ENCODE data around the gene ABHD12B. TPM values are rescaled to one million over a fixed set of nuclear protein-coding genes. Genes with fewer than 3 reads are reported as not detected.

ABHD12B gene
- total RNA-seq, 2 experiments from 2014 or later = not detected

DNA sequence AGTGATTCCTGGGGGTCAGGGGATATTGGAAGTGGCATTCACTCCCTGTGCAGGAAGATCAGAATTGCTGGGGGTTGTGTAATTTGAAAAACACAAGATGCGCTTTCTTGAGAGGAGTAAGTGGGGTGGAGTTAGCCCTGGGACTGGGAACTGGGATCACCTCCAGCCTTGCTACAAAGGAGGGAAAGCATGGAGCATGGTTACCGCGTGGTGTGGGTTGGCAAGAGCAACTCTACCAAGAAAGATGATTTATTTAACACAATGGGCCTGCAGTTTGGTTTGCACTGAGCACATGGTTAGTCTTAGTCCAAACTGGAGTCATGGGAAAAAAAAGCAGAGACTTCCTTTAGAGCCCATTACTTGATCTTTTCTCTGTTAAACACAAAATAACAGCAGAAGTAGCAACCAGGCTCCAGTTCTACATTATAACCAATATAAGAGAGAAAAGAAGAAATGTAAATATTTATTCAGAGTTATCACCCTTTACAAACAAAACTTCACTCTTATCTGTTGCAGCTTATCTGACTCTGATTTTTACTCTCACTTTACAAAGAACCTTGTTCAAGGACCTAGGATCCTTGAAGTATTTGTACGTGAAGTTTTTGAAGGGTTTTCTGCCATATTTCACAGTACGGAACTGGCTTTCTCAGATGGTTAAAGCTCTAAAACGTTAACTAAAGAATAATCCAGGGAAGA is 38.8 kb upstream of the ABHD12B start:
- peaks cover 22% of the 10 kb centered on the region for H3K36me3 Mint-ChIP-seq (ENCODE audit: low read depth)
- no peaks in the 10 kb centered on the region for H3K36me3 ChIP-seq (ENCODE audit: insufficient read depth, low read length)
- ChIA-PET POLR2A (interaction anchor here (1.7 kb wide), 1 partner anchor 27 kb away, joined by 7 read pairs; no protein-coding TSS in a partner anchor), CTCF (interaction anchor here (1.0 kb wide), 1 partner anchor 55 kb away, joined by 3 read pairs; no protein-coding TSS in a partner anchor)
- H3K4me3 ChIP-seq (ENCODE audit: low read length) = no peak overlapping the region
- H3K4me3 Mint-ChIP-seq = peak overlapping the region; percentile 82
- intact Hi-C loops (cut with DNase I, micrococcal nuclease) = loop anchor here (2.0 to 10.0 kb wide), 5 partner anchors 14 to 971 kb away; no protein-coding TSS in a partner anchor
- peak overlapping the region; percentile 92 for H3K27ac Mint-ChIP-seq
- DNase-seq (no peak), ATAC-seq (ENCODE audit: poor library complexity) (no peak)
- peaks cover 67% of the 10 kb centered on the region for H3K4me1 Mint-ChIP-seq (ENCODE audit: low read depth)
- H3K4me1 ChIP-seq (ENCODE audit: insufficient read depth, low read length) = peaks cover 33% of the 10 kb centered on the region
- H3K27me3 Mint-ChIP-seq = no peaks in the 10 kb centered on the region
- TF ChIP-seq, protein P1, sequence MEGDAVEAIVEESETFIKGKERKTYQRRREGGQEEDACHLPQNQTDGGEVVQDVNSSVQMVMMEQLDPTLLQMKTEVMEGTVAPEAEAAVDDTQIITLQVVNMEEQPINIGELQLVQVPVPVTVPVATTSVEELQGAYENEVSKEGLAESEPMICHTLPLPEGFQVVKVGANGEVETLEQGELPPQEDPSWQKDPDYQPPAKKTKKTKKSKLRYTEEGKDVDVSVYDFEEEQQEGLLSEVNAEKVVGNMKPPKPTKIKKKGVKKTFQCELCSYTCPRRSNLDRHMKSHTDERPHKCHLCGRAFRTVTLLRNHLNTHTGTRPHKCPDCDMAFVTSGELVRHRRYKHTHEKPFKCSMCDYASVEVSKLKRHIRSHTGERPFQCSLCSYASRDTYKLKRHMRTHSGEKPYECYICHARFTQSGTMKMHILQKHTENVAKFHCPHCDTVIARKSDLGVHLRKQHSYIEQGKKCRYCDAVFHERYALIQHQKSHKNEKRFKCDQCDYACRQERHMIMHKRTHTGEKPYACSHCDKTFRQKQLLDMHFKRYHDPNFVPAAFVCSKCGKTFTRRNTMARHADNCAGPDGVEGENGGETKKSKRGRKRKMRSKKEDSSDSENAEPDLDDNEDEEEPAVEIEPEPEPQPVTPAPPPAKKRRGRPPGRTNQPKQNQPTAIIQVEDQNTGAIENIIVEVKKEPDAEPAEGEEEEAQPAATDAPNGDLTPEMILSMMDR (IDR thresholded peaks at IDR 0.05) = no peak
- H3K27ac ChIP-seq (ENCODE audit: low read depth in 1 of 2, low read length in 2 of 2) = no peak overlapping the region
- no peaks in the 10 kb centered on the region for H3K9me3 Mint-ChIP-seq
- no peaks in the 10 kb centered on the region for H3K27me3 ChIP-seq (ENCODE audit: control insufficient read depth in 1 of 2, insufficient read depth in 2 of 2, low read length in 2 of 2)
- H3K9me3 ChIP-seq (ENCODE audit: control insufficient read depth in 1 of 2, insufficient read depth in 1 of 2, low read length in 2 of 2) = no peaks in the 10 kb centered on the region

DNA sequence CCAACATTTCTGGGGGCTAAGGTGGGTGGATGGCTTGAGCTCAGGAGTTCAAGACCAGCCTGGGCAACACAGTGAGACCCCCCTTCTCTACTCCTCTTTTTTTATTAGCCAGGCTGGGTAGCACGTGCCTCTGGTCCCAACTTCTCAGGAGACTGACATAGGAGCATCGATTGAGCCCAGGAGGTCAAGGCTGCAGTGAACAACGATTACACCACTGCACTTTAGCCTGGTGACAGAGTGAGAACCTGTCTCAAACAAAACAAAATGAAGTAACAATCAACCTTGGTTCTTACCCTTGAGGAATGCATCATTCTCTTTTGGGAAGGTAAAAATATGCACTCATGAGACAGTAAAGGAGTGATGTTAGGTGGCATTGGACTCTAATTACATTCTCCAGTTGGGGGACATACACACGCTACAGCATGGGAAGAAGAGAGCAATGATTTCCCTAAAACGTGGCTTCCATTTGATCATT is 37.0 kb upstream of the ABHD12B start:
- no peak for ATAC-seq (ENCODE audit: poor library complexity)

DNA sequence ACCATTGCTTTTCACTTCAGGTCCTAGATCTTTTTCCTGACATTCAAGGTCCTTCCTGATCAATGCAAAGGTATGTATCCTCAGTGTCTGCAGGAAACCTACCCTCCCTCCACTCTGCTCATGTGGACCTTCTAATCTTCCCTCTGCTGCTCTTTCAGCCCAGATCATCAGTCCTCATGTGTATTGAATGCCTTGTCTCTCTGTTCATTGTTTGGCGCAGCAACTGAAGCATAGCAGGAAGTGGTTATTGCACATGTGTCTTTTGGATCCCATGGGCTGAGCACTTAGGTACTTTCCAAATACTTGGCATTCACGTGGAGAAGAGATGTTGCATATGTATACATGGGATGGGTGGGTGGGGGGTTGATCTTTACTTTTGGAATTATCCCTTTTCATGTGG is 36.6 kb upstream of the ABHD12B start:
- TF ChIP-seq, protein P1 (IDR thresholded peaks at IDR 0.05) = no peak
- Histone ChIP-seq H3K9me3 (ENCODE audit: control insufficient read depth in 1 of 2, insufficient read depth in 1 of 2, low read length in 2 of 2) (no peaks in the 10 kb centered on the region), H3K27me3 (ENCODE audit: control insufficient read depth in 1 of 2, insufficient read depth in 2 of 2, low read length in 2 of 2) (no peaks in the 10 kb centered on the region), H3K36me3 (ENCODE audit: insufficient read depth, low read length) (no peaks in the 10 kb centered on the region), H3K4me1 (ENCODE audit: insufficient read depth, low read length) (peaks cover 24% of the 10 kb centered on the region), H3K4me3 (ENCODE audit: low read length) (no peak overlapping the region), H3K27ac (ENCODE audit: low read depth in 1 of 2, low read length in 2 of 2) (no peak overlapping the region)
- H3K9me3 Mint-ChIP-seq = no peaks in the 10 kb centered on the region
- intact Hi-C loops (cut with DNase I, micrococcal nuclease) = loop anchor here (2.0 to 10.0 kb wide), 2 partner anchors 14 to 50 kb away; no protein-coding TSS in a partner anchor
- peak; percentile 30 for ATAC-seq (ENCODE audit: poor library complexity)
- ChIA-PET CTCF (interaction anchor here (1.7 kb wide), 1 partner anchor 12 kb away, joined by 4 read pairs; no protein-coding TSS in a partner anchor), POLR2A (interaction anchor here (1.2 to 1.3 kb wide), 3 partner anchors 13 to 50 kb away, joined by 5 to 16 read pairs (median 11); no protein-coding TSS in a partner anchor)
- H3K27ac Mint-ChIP-seq = peak overlapping the region; percentile 72
- peaks cover 48% of the 10 kb centered on the region for H3K4me1 Mint-ChIP-seq (ENCODE audit: low read depth)
- no peaks in the 10 kb centered on the region for H3K27me3 Mint-ChIP-seq
- peak overlapping the region; percentile 59 for H3K4me3 Mint-ChIP-seq
- H3K36me3 Mint-ChIP-seq (ENCODE audit: low read depth) = peaks cover 8% of the 10 kb centered on the region
- peak in 5 of 14 experiments; percentile 23 to 73 (median 69) for DNase-seq

More for the DNA sequence above, 37.0 kb upstream of the ABHD12B start:
- Histone ChIP-seq H3K36me3 (ENCODE audit: insufficient read depth, low read length) (no peaks in the 10 kb centered on the region), H3K9me3 (ENCODE audit: control insufficient read depth in 1 of 2, insufficient read depth in 1 of 2, low read length in 2 of 2) (no peaks in the 10 kb centered on the region), H3K4me1 (ENCODE audit: insufficient read depth, low read length) (peaks cover 24% of the 10 kb centered on the region), H3K27ac (ENCODE audit: low read depth in 1 of 2, low read length in 2 of 2) (no peak overlapping the region), H3K4me3 (ENCODE audit: low read length) (no peak overlapping the region), H3K27me3 (ENCODE audit: control insufficient read depth in 1 of 2, insufficient read depth in 2 of 2, low read length in 2 of 2) (no peaks in the 10 kb centered on the region)
- intact Hi-C loops (cut with DNase I, micrococcal nuclease) = loop anchor here (2.0 to 10.0 kb wide), 4 partner anchors 14 to 973 kb away; no protein-coding TSS in a partner anchor
- DNase-seq = no peak
- peak overlapping the region; percentile 59 for H3K4me3 Mint-ChIP-seq
- no peaks in the 10 kb centered on the region for H3K9me3 Mint-ChIP-seq
- peaks cover 51% of the 10 kb centered on the region for H3K4me1 Mint-ChIP-seq (ENCODE audit: low read depth)
- peak overlapping the region; percentile 72 for H3K27ac Mint-ChIP-seq
- TF ChIP-seq, protein P1 (IDR thresholded peaks at IDR 0.05) = no peak
- POLR2A ChIA-PET = interaction anchor here (0.6 to 1.7 kb wide), 5 partner anchors 13 to 49 kb away, joined by 3 to 16 read pairs (median 7); no protein-coding TSS in a partner anchor
- no peaks in the 10 kb centered on the region for H3K27me3 Mint-ChIP-seq
- peaks cover 12% of the 10 kb centered on the region for H3K36me3 Mint-ChIP-seq (ENCODE audit: low read depth)
- CTCF ChIA-PET = interaction anchor here (1.7 kb wide), 1 partner anchor 12 kb away, joined by 4 read pairs; no protein-coding TSS in a partner anchor

All from CD4-positive, alpha-beta T cell (primary cell).